Choroid plexus epithelial cell (primary cell): ENCODE data around the gene CHFR.
"Not testable (repeated sequence)": the region's sequence is repeated elsewhere in the genome, so short reads cannot be mapped to it uniquely, and the experiment has no call there.

Experiments used
- DNase-seq: peaks from one replicate; pipeline ENCODE4 v3.0.0-alpha.2; 2010; ENCODE audit warnings: low read depth
- H3K4me3 ChIP-seq: 2 replicates; pipeline ENCODE4 v1.5.1; 2011; ENCODE audit warnings: low read depth, mild to moderate bottlenecking, control low read depth, low read length, moderate library complexity
- CTCF ChIP-seq: conservative IDR thresholded peaks from 2 replicates; pipeline ENCODE4 v1.5.1; 2011; ENCODE audit warnings: low read depth, mild to moderate bottlenecking, control low read depth, inconsistent platforms, low read length, moderate library complexity

Gene CHFR

DNA sequence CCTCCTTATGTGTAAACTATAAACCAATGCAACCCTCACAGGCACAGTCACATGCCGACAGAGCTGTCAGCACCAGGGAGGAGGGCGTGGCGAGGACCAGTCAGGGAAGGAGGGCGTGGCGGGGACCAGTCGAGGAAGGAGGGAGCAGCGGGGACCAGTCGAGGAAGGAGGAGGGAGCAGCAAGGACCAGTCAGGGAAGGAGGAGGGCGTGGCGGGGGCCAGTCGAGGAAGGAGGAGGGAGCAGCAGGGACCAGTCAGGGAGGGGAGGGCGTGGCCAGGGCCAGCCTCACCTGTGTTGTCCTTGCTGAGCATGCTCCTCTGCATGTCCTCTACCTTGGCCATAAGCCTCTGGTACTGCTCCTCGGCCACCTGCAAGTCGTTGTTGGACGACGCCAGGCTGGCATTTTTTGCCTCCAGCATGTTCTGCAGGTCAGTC is 83.0 kb downstream of the CHFR start:
- TF ChIP-seq CTCF = no peak
- H3K4me3 ChIP-seq = no peak overlapping the region
- no peak for DNase-seq

DNA sequence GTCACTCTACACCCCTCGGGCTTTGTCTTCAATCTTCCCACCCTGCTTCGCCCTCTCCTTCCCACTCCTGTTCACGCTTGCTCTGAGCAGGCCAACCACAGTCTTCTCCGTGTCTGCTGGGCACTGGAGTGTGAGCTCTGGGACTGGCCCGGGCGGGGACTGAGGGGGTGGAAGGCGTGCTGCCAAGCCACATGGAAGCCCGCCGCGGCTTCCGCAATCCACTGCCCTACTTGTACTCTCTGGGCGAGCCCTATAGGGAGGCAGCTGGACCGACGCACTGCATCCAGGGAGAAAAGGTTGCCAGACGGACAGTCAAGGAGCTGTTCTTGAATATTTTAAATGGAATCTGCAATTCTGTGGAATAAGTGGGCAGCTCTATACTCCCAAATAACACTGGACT is 83.5 kb downstream of the CHFR start:
- DNase-seq = no peak
- no peak overlapping the region for H3K4me3 ChIP-seq
- TF ChIP-seq CTCF = no peak

DNA sequence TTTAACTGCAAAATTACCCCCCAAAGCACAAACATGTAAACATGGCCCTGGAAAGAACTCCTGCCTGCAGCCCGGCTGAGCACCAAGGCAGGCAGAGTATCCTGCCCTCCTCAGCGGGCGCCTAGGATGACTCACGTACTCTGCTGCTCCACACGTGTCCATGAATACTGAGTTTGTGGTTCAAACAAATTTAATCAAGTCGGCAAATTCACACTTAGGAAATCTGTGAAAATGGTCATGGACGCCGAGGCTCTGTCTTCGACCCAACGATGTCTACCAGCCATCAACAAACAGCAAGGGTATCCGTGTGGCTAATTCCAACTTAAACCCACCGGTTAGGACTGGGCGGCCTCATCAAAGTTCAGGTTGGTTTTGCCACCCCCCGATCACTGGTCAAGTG is 84.3 kb downstream of the CHFR start:
- DNase-seq = no peak
- TF ChIP-seq CTCF = no peak
- no peak overlapping the region for H3K4me3 ChIP-seq

DNA sequence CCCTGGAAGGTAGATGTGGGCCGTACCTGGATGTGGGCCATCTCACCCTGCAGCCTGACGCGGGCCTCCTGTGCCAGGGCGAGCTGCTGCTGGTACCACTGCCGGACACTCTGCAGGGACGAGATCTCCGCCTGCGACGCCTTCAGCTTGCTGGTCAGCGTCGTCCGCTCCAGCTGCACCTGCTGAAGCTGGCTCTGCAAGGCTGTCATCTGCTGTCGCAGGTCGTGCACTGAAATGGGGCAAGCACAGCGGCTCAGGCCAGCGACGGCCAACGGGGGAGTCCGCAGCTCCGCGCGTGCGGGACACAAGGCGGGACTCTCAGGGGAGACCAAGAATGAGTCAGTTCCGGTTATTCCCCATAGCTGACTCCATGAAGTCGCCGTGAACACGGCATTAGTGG is 85.7 kb downstream of the CHFR start:
- no peak for TF ChIP-seq CTCF
- H3K4me3 ChIP-seq = no peak overlapping the region
- DNase-seq = no peak

DNA sequence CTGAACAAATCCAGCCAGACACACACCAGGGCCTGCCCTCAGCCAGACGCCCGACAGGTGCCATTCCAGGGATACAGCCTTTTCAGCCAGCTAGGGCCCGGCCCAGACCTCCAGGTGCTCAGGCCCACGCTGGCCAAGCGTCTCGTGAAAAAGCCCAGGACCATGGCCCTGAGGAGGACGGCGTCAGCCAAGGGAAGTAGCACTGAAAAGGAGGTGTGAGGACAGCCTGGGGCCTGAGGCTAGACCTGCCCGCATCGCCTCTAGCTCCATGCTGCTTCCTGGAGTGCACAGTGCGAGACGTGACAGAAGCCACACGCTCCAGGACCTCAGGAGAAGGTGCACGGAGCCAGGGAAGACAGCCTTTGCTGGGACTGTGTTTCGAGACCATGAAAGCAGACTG is 88.6 kb downstream of the CHFR start:
- no peak overlapping the region for H3K4me3 ChIP-seq
- DNase-seq = no peak
- TF ChIP-seq CTCF = no peak

- DNase-seq = no peak
- no peak overlapping the region for H3K4me3 ChIP-seq
- no peak for TF ChIP-seq CTCF
Measured at GRCh38 chr12:132797820-132798570, 89.4 kb downstream of the CHFR start.

- no peak for DNase-seq
- TF ChIP-seq CTCF = no peak
- H3K4me3 ChIP-seq = no peak overlapping the region
Measured at GRCh38 chr12:132795847-132796246, 91.6 kb downstream of the CHFR start.

GRCh38 chr12:132791940-132792339 is 95.5 kb downstream of the CHFR start:
- not testable (repeated sequence) for DNase-seq

More at GRCh38 chr12:132791940-132792339, 95.5 kb downstream of the CHFR start:
- not testable (repeated sequence) for H3K4me3 ChIP-seq
